ENCODE data around the gene EXOC2.

The EXOC2 gene

DNA sequence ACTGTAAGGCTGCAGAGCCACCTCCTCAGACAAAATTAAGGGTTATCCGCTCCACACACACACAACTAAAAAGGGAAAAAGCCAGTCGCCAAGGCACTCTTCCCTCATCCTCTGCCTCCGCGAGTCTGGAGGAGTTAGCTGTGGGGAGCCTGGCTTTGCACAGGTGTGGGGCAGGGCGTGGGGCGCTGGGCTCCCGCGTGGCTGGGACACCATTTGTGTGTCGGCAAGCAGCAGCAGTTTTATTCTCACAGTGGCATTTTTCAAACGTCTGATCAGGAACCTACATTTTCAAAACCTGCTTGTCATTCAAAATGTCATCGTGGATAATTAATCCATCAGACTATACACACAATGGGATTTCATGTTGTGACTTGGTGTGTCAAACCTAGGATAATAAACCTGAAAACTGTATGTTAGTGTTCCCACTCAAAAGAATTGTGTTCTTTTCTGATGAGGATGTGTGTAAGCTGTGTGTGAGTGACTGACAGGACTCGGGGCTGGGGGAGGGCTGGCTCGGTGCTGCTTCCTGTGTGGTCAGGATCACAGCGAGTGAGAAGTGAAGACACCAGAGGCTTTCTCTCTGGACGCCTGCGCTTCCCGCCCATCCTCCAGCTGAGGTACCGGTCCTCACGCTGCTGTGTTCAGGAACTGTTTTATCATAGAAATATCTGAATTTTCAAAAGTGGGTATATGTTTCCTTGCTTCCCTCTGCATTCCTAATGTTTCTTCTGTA lies 218.3 kb downstream of the EXOC2 start:
- peak; percentile 63 to 87 for DNase-seq (ENCODE audit: extremely low read depth in 1 of 2, low read depth in 1 of 2)

DNA sequence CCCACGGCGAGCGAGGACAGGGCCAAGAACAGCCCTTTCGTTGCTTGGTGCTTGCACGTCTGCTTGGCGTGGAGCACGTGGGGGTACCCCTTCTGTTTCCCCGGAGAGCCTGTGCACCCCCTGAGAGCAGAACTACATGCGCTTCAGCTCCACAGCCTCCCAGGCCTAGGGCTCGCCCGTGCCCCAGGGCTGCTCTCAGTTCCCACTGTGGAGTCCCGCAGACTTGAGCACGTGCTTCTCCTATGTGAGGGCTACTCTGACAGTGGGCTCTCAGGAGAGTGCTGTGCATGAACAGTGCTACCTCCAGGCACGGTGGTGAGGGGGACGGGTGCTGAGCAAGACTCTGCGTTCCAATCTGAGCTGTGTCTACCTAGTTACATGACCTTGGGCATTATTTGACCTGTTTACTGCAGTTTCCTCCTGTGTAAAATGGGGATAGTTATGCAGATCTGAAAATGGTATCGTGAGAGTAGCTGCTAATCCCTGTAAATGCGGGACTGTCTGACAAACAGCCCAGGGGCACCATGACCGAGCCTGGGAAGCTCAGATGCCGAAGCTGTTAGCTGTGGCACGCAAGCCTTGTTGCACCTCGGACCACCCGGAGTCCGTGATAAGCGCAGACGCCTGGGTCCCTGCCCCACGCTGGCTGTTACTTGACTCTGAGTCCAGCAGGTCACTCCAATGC lies 219.0 kb downstream of the EXOC2 start:
- DNase-seq (ENCODE audit: extremely low read depth in 1 of 2, low read depth in 1 of 2), result no peak

DNA sequence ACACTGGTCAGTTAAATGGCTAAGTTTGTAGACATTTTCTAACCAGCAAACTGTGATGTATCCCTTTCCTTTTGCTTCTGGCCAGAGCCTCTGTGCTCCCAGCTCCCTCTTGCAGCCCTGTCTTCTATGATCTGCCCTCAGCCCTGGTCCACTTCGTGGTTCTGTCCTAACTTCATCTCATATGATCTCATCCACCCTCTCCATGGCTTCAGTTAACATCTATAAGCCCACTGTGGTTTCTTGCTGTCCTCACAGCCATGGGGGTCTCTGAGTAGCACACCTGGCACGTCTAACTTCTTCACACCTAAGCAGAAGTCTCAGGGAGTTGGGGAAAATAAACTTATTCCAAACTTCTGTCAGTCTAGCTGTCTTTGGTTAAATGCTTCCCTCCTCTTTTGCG lies 219.6 kb downstream of the EXOC2 start:
- DNase-seq (ENCODE audit: extremely low read depth in 1 of 2, low read depth in 1 of 2), result no peak

DNA sequence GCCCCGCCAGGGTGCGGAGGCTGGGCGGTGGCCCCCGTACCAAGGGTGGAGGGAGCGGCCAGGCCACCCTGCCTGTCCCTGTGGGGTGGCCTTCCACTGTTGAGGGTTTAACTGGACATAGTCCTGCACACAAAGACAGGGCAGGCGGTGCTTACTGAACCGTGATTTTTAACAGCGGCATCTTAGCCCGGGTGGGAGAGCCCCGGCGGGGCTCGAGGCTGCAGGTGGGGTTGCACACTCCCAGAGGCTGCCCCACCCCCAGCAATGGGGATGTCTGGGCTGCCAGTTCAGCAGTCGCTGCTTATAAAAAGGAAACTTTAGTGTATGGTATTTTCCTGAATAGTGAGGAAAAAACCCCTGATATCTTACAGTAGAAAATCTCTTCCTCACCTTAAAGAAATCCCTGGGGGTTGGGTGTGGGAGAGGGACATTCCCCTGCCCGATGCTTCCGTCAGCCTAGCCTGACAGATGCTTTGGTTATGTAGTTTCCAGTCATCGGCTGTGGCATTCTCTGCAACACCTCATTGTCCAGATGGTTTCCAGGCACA lies 222.0 kb downstream of the EXOC2 start:
- no peak for DNase-seq (ENCODE audit: extremely low read depth in 1 of 2, low read depth in 1 of 2)

DNA sequence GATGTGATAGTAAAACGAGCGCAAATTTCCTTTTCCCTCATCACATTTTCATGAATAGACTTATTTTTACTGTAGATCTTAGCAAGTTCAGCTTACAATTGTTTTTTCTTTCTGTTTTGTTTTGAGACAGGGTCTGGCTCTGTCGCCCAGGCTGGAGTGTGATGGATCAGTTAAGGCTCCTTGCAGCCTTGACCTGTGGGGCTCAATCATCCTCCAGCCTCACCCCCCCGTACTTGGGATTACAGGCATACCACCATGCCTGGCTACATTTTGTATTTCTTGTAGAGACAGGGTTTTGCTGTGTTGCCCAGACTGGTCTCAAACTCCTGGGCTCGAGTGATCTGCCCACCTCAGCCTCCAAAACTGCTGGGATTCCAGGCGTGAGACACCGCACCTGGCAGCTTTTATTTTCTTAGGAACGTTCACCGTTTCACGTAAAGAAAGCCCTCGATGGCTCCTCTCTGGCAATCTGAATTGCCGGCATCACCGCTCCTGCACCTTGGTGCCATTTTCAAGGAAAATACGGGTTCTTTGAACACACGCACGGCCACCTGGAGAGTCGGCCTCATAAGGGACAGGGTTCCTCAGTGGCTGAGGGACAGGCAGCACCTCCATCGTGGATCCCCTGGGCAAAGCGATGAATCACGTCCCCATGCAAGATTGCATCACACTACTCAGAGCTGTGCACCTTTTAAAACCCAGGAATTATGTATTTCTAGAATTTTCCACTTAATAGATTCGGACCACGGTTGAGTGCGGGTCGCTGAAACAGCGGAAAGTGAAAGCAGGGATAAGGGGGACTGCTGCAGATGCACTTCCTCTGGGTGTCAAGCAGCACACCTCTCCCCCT lies 222.7 kb downstream of the EXOC2 start:
- DNase-seq (ENCODE audit: extremely low read depth in 1 of 2, low read depth in 1 of 2), result no peak

DNA sequence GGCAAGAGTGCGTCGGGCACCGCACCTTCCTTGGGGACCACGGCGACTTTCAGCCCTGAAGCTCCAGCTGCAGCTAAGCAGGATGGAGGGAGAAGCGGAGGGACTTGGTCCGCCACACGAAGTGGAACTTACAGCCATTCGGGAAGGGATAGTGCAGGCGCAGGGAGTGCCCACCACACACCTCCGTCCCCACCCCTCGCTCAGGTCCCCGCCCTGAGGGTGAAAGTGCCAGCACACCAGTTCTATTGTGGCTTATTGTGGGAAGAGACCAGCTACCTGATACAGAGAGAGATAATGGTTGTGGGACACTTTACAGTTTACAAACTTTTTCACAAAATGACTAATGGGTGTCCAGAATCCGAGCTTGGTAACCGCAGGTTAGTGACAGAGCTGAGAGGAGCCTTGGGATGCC lies 225.3 kb downstream of the EXOC2 start:
- no peak for DNase-seq (ENCODE audit: extremely low read depth in 1 of 2, low read depth in 1 of 2)

DNA sequence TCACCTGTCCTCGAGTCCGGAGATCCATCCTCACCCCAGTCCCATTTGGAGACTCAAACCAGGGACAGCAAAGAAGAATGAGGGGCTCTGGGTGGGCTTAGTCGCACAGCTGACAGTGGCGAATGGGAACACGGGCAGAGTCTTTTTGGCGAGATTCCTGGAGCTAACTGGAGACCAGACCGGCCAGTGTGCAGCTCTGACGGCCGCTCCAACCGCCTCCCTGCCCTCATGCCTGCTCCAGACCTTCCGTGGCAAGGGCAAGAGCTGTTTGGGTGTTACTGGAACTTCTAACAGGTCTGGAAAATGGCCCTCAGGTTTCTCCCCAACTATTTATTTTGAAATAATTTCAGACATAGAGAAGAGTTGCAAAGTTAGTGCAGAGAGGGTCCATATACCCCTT lies 225.8 kb downstream of the EXOC2 start:
- no peak for DNase-seq (ENCODE audit: extremely low read depth in 1 of 2, low read depth in 1 of 2)

DNA sequence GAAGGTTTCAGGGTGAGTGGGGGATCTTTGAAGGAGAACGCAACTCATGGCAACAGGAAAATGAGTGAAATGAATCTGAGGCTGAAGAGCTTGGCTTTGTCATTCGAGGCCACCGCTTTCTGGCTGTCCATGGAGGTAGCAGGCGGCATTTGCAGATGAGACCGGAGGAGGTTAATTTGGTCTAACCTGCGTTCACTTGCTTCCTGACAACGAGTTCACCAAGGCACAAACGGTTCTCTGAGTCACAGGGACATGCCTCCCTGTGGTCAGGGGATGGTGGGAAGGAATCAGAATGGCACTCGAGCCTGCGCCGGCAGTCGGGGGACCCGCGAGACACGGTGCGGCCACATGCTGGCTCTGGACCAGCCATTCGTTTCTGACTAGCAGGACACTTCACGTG lies 226.4 kb downstream of the EXOC2 start:
- no peak for DNase-seq (ENCODE audit: extremely low read depth in 1 of 2, low read depth in 1 of 2)

DNA sequence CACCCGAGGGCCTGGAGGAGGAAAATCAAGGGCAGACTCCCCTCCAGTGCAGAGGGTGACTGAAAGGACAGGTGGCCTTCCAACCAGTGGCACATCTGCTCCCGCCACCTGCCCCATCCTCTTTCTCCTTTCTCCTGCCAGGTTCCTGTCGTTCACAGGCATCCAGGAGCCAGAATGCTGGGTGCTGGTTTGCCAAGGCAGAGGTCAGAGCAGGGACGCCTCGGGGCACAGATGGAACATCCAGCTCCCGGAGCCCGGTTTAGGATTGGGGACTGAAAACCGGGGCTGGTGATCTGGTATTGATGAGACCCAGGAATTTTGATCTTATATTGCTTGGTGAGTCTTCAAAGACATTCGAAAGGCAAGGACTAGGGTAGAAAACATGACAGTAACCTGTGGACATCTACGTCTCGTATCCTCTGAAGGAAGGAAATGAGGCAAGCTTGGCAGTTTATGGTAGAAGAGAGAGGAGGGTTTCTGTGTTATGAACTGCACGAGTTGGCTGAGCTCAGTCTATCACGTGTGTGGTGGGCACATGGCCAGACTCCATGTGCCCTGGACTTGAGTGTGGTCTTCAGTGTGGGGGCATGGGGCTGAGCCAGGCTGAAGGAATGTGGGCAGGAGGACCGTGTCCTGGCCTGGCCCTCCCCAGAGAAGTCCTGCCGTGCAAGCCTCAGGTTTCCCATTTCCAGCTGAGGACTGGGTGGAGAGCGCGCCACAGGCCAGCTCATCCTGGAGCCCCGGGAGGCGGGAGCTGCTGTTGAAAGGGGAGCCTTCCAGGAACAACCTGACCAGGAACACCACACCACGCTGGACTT lies 227.2 kb downstream of the EXOC2 start:
- DNase-seq (ENCODE audit: extremely low read depth in 1 of 2, low read depth in 1 of 2), result no peak

DNA sequence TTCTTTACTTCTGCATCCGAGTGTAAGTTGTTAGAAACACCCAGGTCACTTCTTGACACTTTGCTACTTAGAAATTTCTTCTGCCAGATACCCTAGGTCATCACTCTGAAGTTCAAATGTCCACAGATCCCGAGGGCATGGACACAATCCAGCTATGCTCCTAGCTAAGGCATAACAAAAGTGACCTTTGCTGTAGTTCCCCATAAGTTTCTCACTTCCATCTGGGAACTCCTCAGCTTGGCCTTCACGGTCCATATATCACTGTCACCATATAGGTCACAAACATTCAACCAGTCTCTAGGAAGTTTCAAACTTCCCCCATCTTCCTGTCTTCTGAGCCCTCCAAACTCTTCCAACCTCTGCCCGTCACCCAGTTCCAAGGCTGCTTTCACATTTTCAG lies 236.1 kb downstream of the EXOC2 start:
- no peak for DNase-seq (ENCODE audit: extremely low read depth in 1 of 2, low read depth in 1 of 2)

DNA sequence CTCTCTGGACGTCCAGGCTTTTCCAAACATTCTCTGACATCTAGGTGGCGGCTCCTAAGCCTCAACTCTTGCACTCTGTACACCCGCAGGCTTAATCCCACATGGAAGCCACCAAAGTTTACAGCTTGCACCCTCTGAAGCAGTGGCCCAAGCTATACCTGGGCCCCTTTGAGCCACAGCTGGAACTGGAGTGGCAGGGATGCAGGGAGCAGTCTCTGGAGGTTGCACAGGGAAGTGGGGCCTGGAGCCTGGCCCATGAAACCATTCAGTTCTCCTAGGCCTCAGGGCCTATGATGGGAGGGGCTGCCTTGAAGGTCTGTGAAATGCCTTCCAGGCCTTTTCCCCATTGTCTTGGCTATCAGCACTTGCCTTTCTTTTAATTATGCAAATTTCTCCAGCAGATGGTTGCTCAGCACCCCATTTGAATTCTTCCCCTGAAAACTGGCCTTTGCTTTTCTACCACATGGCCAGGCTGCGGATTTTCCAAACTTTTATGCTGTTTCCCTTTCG lies 236.5 kb downstream of the EXOC2 start:
- DNase-seq (ENCODE audit: extremely low read depth in 1 of 2, low read depth in 1 of 2), result no peak

DNA sequence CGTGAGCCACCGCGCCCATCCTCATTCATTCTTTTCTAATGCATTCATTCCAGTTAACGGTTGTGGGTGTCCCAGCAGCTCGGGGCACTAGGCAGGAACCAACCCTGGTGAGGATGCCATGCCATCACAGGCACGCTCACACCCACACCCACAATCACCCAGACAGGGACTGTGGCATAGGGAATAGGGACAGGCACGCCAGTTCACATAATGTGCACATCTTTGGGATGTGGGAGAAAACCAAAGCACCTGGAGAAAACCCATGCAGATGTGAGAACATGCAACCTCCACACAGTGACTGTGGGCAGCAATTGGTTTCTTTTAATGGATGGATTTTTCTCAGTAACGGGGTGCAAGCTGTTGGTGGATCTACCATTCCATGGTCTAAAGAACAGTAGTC lies 237.1 kb downstream of the EXOC2 start:
- no peak for DNase-seq (ENCODE audit: extremely low read depth in 1 of 2, low read depth in 1 of 2)

DNA sequence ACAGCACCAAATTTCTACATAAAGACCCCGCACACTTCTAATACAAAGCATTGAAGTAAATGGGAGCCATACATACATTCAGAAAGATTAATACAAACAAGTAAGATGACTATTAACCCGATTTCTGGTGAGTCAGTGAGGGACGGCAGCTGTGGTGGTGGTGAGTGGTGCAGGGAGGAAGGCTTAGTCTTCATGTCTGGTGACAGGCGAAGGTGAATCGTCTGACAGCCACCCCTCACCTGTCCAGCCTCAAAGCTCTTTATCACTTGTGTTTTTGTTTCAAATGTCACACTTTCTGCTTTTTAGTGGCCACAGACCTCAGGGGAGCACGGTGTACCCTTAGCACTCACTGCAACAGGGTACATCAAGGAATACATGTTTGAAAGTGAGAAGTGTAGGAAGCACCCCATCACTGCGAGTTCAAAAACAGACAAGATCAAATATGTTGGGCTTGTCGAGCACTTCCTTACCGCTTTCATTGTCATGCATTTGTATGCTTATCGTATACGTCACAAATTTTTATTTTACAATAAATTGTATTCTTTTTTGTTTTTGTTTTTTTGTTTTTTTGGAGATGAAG lies 237.8 kb downstream of the EXOC2 start:
- DNase-seq (ENCODE audit: extremely low read depth in 1 of 2, low read depth in 1 of 2), result peak in 1 of 2 donors; percentile 59

DNA sequence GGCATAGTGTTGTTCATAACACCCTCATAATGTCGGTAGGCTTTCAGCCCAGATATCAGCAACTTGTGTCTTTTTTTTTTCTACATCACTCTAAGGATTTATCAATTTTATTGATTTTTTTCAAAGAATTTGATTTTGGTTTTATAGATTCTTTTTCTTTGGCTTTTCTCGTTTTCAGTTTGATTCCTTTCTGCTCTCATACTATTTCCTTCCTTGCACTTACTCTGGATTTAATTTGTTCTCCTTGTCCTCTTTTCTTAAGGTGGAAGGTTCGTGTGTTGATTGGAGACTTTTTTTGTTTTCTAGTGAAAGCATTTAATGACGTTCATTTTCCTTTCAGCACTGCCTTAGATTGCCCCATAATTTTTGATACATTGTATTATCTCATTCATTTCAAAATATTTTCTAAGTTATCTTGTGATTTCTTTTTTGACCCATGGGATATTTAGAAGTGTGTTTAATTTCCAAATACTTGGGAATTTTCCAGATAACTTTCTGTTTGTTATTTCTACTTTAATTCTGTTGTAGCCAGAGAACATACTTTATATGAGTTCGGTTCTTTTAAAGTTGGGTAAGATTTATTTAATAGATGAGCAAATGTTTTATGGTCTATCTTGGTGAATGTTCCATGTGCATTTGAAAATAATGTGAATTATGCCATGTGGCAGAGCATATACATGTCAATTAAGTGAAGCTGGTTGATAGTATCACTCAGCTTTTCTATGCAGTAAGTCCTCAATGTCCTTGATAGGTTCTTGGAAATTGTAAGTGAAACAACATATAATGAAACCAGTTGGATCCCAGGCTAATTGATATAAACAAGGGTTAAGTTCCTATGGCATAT lies 238.6 kb downstream of the EXOC2 start:
- DNase-seq (ENCODE audit: extremely low read depth in 1 of 2, low read depth in 1 of 2), result no peak

DNA sequence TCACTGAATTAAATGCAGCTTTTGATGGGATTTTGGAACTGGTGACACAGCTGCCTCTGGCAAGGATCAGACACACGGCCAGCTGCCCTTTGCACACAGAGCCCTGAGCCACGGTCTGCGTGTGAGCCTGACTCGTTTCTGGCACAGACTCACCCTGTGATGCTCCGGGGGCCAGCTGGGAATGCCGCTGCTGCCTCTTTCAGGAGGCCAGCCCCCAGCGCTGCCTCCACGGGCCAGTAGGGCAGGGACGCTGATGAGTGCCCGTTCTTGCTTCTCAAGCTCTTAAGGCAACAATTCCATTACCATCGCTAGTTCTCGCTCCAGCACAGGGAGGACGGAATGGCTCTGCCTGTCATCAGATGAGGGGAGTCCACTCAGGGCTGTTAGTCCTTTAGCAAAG lies 239.8 kb downstream of the EXOC2 start:
- DNase-seq (ENCODE audit: extremely low read depth in 1 of 2, low read depth in 1 of 2), result no peak

DNA sequence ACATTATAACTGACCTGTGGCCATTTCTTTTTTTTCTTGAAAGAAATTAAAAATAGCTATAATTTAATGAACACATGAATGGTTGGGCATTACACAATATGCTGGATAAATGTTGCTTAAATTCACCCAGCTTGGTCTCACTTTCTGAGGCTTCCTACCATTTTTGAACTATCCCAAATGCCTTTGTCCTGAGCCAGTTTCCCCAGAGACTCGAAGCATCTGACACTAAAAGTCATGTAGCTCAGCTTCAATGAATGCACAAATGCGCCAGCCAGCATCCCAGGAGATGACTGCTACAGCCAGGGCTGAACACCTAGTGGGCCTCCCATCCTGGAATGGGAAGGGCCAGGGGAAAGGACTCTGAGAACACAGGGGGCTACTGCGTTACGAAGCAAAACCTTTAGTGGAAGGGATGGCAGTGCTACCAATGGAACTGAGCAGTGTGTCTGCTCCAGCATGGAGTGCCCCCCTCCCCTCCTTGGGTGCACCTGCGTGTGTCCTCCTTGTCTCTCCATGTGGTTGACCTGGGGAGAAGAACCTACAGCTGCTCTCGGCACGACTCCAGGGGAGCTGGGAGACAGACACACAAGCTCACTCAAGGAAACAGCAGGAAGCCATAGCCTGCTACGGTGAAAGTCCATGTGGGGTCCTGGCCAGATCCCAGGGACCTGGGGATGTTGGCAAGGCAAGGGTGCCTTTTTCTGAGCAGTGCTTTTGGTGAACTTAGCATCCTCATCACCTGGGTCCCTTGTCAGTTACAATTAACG lies 240.5 kb downstream of the EXOC2 start:
- DNase-seq (ENCODE audit: extremely low read depth in 1 of 2, low read depth in 1 of 2), result no peak

DNA sequence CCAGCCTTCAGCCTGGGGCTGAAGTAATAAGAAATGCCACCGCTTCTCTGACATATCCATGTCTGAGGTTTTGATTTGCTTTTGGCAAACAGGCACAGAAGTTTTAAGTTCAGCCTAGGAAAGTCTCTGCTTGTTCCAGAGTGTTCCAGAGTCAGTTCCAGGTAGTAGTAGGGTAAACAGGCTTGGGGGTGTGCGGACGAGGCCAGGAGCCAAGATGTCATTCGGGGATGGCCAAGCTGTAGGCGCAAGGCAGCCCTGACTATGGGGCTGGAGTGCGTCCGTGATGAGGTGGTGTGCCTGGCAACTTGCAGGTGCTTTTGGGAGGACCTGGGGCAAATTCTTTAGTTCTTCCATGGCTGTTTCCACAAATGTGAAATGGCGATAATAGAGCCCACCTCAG lies 241.1 kb downstream of the EXOC2 start:
- no peak for DNase-seq (ENCODE audit: extremely low read depth in 1 of 2, low read depth in 1 of 2)

DNA sequence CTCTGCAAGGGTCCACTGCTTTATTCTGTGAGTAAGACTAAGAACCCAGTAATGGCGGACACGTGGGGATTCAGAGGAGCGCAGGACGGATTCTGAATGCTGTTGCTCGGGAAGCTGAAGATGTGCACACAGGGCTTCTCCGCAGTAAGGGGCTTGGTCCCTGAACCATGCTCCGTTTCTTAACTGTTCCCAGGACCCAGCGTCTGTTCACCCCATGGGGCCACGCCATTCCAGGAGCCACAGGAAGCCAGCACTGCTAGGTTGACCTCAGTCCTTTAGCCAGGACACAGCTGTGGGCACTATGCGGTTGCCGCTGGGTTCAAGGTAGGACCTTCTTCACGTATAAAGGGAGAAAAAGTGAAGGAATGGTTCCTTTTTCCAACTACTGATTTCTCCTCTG lies 241.6 kb downstream of the EXOC2 start:
- DNase-seq (ENCODE audit: extremely low read depth in 1 of 2, low read depth in 1 of 2), result no peak
